ENCODE results near the gene ITGA3.

- TF ChIP-seq CTCF (IDR thresholded peaks at IDR 0.05) (no peak), POLR2A (IDR thresholded peaks at IDR 0.05) (no peak)
Observed at GRCh38 chr17:50015146-50015545, 40.8 kb upstream of the ITGA3 start.
